ENCODE results near the gene DERL3.

DERL3 gene

DNA sequence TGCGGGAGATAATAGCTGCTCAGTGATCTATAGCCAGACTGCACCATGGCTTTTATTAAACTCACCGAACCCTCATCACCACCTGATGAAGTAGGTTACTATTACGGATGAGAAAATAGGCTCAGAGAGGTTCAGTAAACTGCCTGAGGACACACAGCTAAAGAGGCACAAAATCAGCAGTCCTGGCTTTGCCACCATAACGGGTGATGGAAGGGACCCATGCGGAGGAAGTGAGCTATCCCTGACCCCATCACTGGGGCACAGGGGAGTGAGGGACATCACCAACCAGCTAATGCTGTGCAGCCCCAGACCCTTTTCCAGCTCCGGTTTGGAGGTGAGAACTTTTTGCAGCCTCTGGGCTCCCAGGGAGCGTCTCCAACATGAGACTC, 7.3 kb upstream of the DERL3 start:
- no peak for DNase-seq

DNA sequence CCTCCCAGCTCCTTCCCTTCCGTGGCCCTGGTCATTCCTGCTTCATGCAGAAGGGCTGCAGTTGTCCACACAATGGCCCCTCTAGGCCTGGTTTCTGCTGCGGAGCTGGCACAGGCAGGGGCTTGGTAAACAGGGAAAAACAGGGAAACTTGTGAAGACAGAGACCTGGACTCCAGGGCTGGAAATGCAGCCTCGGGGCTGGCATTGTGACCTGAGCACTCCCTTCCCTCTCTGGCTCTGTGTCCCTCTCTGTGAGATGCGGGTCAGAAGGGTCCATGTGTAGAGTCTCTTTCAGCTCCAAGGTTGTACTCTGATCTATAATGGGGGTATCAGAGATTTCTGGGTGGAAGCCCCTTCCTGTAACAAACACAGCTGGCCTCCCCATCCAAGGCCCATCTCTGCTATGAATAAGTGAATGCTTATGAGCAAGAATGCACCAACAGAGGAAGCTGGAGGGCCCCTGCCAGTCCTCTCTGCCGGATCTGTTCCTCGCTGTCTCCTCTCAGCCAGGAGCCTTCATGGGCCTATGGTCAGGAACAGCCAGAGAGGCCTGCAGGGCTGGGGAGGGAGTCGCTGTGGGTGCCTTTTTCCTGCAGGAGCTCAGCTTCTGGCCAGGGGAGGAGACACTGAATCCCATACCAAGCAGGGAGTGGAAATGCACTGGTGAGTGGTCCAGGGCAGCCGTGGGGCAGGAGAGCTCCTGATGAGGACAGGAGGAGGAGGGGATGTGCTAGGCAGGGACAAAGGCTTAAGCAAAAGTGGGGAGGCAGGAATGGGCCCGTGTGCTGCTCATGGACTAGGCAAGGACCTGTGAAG, 6.7 kb upstream of the DERL3 start:
- DNase-seq, result no peak

DNA sequence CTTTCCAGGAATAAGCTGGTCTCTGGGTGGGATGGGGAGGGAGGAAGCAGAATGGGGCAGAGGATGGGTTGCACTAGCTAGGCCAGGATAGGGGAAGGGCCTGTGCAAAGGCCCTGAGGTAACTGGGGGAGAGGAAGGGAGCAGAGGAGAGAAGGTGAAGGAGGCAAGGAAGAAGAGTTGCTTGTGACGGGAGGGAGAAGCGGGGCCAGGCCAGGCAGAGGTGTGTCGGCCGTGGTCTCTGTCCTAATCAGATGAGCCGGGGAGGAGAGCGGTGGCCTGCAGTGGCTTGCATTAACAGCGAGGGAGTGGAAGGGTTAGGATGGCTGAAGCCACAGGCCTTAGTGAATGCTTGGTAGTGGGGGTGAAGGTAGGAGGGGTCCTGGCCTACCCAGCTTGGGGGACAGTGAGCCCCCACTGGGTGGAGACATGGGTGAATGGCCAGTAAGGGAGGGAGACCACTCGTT, 6.0 kb upstream of the DERL3 start:
- DNase-seq, result no peak

DNA sequence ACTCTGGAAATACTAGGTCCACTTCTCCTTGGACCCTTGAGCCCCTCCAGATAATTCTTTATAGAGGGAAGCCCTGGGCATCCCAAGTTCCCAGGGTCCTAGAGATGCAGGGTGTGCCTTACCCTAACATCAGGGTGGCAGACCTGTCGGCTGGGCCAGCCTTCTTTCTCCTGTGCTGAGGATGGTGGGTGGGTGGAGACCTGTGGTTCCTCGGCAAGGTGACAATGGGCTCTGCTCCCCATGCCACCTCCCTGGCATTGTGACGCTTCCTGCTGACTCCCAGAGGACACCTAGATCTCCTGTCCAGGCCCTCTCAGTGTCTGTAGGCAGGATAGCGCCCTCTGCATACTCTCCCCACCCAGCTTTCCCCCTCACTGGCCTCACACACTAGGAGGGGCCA, 3.8 kb upstream of the DERL3 start:
- DNase-seq, result no peak

DNA sequence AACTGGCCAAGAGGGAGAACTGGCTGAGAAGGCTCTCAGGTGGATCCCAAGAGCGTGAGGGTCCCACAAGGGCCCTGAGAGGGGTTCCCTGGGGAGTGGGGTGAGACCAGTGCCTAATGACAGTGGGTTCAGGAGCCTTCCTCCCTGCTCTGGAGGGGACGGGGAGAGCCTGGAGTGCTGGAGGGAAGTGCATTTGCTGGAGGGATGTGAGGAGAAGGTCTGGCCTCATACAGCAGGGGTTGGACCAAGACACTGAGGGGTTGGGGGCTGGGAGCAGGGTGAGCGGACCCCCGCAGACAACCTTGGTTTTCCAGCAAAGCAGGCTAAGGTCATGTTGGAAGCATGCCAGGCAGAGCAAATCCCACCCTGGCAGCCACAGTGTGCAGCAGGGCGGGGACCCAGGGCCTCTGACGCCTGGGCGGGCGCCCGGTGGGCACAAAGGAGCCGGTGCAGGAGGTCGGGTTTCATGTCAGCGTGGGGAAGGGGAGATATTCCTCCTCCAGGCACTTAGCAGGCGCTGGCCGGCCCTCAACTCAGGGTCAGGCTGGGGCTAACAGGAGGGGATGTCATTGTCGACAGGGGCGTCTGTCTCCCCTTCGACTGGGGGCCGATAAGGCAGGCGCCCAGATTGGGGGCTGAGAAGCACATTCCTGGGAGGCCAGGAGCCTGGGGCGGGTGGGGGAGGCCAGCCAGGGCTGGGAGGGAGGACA, 3.1 kb upstream of the DERL3 start:
- no peak for DNase-seq

DNA sequence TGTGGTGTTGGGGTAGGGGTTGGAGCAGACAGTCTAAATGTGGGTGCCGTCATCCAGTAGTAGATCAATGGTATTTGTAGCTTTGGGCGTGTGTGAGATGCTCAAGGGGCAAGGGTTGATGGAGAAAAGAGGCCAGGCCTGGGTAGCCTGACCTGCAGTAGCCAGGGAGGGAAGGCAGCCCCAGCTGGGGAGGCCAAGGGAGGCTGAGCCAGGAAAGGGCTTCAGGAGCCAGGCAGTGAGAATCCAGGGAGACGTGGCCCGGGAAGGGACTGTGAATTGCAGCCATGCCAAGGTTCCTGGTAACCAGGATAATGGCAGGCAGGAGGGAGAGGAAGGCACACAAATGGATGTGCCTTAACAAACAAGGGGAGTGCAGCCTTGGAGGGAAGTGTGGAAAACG, 2.5 kb upstream of the DERL3 start:
- DNase-seq, result no peak

DNA sequence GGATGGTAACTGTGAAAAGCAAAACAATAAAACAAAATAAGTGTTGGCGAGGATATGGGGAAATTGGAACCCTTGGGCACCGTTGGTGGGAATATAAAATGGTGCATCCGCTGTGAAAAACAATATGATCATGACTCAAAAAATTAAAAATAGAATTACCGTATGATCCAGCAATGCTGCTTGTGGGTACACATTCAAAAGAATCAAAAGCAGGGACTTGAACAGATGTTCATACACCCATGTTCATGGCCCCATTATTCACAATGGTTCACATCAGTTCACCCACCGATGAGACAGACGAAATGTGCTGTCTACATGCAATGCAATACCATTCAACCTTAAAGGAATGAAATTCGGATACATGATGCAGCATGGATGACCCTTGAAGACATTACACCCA, 1.2 kb upstream of the DERL3 start:
- no peak for DNase-seq

DNA sequence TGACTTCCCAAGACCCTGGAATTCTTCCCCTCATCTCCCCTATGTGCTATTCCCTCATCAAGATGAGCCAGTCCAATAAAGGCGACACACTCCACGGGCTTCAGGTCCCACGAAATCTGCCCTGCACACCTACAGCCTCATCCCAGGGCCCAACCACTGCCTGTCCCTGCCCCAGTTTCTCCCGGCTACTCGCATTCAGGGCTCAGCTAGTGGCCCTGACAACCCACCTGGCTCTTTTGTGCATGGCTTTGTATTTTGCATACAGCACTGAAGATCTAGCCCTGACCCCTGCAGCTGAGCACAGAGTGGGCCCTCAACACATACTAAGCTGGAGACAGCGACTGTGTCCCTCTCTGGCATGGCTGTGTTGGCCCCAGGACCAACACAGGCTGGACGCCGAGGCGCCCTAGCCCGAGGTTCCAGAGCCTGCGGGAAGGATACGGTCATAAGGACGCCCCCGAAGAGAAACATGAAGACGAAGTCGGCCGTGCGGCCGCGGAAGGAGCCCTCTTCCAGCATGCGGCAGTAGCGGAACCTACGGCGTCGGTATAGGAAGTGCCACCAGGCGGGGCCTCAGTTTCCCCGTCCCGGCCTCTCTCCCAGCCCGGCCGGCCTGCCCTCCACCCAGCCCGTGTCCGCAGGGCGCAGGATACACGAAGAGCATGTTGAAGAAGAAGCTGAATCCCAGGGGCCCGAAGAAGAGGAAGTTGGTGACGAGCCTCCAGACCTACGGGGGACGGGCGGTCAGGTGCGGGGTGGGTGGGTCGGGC, 710 bp downstream of the DERL3 start:
- no peak for DNase-seq

DNA sequence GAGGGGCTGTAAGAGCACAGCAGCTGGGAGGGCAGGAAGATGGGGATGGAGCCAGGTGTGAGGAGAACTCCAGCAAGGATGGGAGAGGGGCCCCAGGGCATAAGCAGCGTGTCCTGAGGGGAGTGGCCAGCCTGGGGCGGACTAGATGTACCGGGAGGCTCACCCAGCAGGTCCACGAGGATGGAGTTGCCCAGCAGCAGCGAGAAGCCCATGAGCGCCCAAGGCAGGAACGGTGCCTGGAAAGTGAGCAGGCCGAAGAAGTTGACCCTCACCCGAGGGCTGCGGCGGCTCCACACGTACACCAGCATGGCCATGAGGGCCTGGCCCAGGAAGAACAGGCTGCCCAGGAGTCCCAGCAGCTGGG, 1.3 kb downstream of the DERL3 start:
- DNase-seq, result no peak

DNA sequence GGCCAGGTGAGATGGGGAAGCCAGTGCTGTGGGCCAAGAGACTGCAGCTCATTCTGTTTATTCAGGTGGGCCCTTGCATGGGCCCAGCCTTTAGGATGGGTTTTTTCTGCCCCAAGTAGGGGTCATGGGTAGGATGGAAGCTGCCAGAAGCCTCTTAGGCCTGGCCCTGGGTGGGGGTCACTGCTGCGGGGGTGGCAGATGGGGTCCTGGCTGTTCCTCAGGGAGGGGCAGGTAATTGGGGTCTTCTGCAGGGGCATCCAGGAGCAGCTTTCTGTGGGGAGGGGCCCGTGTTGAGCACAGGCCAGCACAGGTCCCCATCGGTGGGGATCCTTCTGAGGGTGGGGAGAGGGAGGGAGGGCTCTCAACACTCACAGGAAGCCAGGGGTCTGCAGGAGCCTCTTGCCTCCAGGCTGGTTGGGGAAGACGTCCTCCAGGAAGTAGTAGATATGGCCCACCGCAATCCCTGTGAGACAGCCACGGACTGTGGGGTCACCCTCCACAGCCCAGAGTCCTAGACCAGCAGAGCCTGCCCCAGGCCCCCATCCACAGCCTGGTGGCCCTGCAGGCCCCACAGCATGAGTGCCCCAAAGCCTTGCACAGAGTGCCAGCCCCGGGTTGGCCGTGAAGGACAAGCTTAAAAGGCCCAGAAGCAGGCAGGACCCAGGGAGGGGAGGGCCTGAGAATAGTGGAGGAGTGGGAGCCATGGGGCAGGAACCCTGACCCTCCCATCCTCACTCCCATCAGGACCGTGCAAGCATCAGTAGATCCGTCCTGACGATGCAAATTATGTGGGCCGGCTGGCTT, 1.9 kb downstream of the DERL3 start:
- no peak for DNase-seq

DNA sequence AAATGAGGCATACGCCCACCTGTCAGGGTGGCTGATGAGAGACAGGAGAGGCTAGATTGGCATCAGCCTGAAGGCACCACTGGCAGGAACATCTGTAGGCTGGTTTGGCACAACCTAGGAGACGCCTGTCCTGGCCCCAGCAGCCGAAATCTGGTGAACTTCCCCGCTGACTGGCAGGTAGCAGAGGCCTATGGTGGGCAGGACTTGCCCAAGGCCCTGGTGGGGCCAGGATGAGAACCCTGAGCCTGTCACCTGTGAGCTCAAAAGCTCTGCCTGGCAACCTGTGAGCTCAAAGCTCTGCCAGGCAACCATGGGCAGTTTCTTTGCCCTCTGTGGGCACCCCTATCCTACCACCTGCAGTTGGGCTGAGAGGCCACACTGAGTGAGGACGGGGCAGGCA, 2.5 kb downstream of the DERL3 start:
- DNase-seq, result no peak

DNA sequence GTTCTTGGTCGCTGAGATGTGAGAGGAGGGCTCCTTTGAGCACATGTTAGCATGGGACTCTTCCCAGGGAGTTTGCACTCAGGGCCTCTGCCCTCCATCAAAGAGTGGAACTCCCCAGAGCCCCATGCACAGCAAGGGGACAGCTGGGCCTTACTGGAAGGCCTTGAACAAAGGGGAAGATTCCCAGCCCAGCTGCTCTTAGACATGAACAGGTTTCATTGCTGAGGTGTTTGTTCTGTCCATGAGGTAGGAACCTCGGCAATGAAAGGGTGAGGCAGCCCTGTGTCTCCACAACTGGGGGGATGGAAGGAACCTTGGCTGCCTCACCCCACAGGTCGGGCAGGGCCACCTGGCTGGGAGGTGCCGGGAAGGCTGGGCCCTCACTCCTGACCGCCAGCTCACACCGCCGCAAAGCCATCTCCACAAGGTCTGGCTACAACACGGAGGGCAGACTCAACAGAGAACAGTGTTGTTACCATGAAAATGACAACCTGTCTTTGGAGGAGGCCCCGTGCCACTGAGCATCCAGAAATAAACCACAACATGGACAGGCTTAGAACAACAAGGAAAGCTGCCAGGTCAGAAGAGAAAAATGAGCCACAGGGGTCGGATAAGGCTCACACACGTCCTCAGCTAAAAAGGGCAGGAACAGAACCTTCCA, 3.2 kb downstream of the DERL3 start:
- DNase-seq, result no peak

DNA sequence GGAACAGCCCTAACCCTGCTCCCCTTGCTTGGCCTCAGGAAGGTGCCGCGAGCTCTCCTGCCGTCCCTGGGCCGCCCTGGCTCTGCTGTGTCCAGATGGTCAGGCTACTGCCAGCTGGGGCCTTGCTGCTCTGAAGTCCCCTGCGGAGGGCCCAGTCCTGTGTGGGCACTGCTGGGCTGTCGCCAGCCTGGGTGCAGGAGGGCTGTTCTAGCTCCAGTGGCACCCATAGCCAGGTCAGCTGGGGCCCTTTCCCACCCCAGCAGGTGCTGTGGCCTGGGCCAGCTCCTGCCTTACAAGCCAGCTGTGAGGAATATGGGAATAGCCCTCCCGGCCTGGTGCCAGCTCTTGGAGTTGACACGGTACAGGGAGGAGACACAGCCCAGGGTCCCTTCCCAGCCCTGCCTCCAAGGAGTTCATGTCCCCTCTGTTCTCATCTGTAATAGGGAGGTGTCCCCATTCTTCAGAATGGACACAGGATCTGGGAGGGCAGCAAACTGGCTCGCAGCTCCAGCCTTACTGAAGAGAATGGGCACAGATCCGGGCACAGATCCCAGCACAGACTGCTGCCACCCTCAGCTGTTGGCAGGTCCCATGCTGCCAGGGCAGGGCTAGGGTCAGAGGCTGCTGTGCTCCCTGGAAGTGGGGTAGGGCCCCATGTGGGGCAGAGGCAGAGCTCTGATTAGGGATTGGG, 3.9 kb downstream of the DERL3 start:
- no peak for DNase-seq

DNA sequence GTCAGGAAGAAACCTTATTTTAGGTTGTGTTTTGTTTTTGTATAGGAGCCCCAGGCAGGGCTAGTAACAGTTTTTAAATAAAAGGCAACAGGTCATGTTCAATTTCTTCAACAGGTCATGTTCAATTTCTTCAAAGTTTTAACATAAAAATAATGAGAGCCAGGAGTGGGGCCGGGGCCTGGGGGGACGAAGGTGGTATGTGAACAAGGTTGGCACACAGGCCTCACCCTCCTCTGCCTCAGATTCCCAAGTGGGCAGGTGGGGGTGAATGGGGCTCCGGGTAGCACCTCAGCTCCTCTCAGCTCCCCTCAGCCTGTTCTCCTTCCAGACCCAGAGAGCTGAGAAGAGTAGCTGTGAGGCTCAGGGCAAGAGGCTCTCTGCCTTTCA, 4.4 kb downstream of the DERL3 start:
- no peak for DNase-seq

DNA sequence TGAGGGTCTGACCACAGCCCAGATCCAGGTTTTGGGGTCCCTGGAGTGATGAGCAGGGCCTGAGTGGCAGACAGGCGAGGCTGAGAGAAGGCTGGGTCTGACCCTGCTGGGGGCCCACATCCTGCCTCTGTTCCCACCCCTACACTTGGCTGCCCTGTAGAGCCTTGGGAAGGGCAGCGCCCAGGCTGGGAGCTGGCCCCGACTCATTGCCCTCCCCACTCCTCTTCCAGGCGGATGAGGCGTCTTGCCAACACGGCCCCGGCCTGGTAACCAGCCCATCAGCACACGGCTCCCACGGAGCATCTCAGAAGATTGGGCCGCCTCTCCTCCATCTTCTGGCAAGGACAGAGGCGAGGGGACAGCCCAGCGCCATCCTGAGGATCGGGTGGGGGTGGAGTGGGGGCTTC, 4.9 kb downstream of the DERL3 start:
- DNase-seq, result no peak

DNA sequence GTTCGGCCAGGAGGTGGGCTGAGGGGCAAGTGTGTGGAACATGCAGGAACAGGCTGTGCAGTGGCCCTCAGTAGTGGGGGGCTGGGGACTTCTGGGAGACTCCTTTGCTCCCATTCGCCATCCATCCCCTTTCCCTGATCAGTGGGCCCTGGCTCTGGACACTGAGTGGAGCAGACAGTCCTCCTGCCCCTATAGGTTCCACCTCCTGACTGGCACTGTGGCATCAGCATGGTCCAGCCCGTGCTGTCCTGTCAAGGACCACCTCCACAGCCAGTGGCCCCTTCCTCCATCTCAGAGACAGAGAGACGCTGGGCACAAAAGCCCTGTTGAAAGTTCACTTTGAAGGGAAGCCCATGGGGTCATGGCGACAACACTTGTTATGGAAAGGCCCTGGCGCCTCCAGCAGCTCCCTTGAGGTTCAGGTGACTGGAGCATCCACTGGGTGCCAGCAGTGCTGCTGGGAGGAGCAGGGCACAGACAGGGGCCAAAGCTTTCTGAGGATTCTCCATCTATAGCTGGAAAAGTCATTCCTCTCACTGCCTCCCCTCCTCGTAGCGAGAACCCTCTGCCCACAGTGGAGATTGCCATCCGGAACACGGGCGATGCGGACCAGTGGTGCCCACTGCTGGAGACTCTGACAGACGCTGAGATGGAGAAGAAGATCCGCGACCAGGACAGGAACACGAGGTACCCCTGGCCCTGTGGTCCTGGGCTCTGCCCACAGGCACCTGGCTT, 5.6 kb downstream of the DERL3 start:
- DNase-seq, result no peak

DNA sequence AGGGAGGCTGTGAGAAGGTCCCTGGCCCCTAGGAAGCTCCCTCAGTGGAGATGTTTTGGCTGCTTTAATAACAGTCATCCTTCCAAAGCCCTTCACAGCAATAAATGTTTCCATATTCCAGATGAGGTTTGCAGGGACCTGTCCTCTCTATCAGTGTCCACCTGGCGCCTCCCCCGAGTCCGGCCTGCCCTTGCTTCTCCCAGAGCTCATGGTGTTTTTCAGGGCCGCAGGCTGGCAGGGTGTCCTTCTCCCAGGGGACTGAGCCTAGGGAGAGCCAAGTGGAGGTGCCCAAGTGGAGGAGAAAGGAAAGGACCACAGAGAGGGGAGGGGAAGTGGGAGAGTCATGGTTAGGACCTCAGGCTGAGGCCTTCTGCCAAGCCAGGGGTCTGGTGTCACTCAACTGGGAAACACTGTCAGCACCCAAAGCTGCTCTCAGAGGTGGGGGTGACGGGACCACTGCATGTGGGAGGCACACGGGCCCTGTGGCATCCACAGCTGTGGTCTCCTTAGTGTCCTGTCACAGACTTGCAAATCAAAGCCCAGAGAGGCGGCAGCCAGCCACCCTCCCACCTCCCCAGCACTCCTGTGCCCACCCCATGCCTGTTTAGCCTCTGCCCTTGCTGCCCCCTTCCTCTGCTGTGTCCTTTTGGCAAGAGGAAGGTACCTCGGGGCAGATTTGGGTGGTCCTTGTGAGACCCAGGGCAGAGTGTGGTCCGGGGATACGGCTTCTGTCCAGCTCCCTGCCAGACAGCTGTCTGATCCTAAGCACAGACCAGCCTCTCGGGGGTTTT, 6.4 kb downstream of the DERL3 start:
- DNase-seq, result no peak

DNA sequence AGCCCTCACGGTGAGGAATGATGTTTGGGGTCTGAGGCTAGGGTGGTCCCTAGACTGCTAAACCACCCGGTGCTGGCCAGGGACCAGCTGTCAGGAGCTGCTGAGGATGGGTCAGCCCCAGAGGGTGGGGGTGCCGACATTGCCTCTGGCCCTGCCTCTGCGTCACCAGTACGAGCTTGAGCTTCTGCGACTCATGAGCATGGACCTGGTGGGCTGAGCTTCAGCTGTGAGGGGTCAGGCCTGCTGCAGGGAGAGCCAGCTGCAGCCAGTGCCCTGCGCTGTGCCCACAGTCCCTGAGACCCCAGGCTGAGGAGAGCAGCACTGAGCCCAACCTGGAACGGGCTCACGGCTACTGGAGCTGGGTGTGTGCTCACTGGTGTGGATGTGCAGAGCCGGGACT, 7.0 kb downstream of the DERL3 start:
- DNase-seq, result no peak

DNA sequence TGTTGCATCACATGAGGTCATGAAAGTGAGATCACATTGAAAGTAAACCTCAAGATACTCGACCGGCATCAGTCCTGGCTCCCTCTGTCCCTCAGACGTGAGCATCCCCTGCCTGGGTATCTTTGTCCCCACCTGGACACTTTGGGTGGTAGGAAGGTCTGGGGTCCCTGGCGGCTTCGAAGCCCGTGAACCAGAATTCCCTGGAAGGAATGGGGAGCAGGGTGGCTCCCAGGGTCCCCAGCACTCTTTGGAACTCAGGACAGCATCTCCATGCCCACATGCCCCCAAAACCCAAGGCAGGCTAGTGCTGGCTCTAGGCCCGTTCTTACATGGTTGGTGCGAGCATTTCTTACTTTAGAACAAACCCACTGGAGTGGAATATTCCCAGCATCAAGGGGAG, 7.5 kb downstream of the DERL3 start:
- no peak for DNase-seq

DNA sequence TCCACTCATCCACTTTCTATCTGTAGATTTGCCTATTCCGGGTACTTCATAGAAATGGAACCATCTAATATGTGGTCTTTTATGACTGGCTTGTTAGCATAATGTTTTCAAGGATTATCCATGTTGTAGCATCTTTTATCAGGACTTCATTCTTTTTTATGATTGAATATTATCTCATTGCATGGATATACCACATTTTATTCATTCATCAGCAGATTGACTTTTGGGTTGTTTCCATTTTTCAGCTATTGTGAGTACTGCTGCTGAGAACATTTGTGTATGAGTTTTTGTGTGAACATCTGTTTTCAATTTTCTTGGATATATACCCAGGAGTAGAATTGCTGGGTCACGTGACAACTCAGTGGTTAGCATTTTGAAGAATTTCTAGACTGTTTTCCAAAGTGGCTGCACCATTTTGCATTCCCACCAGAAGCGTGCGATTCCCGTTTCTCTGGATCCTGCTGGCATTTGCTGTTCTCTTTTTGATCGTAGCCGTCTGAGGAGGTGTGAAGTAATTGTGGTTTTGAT, 8.9 kb downstream of the DERL3 start:
- DNase-seq, result no peak

Data from SHP77 treated with DMSO at 0.1 percent for 48 hours (cell line).